ENCODE data around the gene IGF1R. TPM values are rescaled to one million over a fixed set of nuclear protein-coding genes. Genes with fewer than 3 reads are reported as not detected.

Gene IGF1R
- total RNA-seq, 4 donors from 2014 or later: 87.8 to 173 (median 107) TPM

- H3K27me3 ChIP-seq: no peaks in the 10 kb centered on the region
- TF ChIP-seq CTCF (IDR thresholded peaks at IDR 0.05) (no peak), POLR2A (IDR thresholded peaks at IDR 0.05) (no peak), POLR2AphosphoS5 (IDR thresholded peaks at IDR 0.05) (no peak), EP300 (IDR thresholded peaks at IDR 0.05) (no peak)
- H3K4me3 ChIP-seq: no peak overlapping the region
- H3K36me3 ChIP-seq: no peaks in the 10 kb centered on the region
- peaks cover 47% of the 10 kb centered on the region for H3K4me1 ChIP-seq
- H3K9me3 ChIP-seq: no peaks in the 10 kb centered on the region
- WGBS: 92% methylated on average over 4 of the region's 4 CpGs
- no peak for DNase-seq (ENCODE audit: low spot score in 2 of 2)
- H3K27ac ChIP-seq: no peak overlapping the region
These were observed 24.8 kb downstream of the IGF1R start for GRCh38 chr15:98673133-98673532.

GRCh38 chr15:98674336-98674735 is 26.0 kb downstream of the IGF1R start:
- no peaks in the 10 kb centered on the region for H3K9me3 ChIP-seq
- no peaks in the 10 kb centered on the region for H3K36me3 ChIP-seq
- 90% methylated on average over 9 of the region's 9 CpGs for WGBS
- TF ChIP-seq EP300 (IDR thresholded peaks at IDR 0.05) (no peak), POLR2AphosphoS5 (IDR thresholded peaks at IDR 0.05) (no peak), POLR2A (IDR thresholded peaks at IDR 0.05) (no peak), CTCF (IDR thresholded peaks at IDR 0.05) (no peak)
- H3K27ac ChIP-seq: no peak overlapping the region
- H3K4me1 ChIP-seq: peaks cover 38% of the 10 kb centered on the region
- no peak overlapping the region for H3K4me3 ChIP-seq
- DNase-seq (ENCODE audit: low spot score in 2 of 2): no peak
- H3K27me3 ChIP-seq: no peaks in the 10 kb centered on the region

GRCh38 chr15:98676586-98677270 is 28.4 kb downstream of the IGF1R start:
- Histone ChIP-seq H3K4me1 (peaks cover 17% of the 10 kb centered on the region), H3K27ac (no peak overlapping the region)

GRCh38 chr15:98677345-98678059 is 29.2 kb downstream of the IGF1R start:
- no peak overlapping the region for H3K4me3 ChIP-seq
- no peak for DNase-seq (ENCODE audit: low spot score in 2 of 2)
- no peaks in the 10 kb centered on the region for H3K9me3 ChIP-seq
- H3K27ac ChIP-seq: no peak overlapping the region
- TF ChIP-seq CTCF (IDR thresholded peaks at IDR 0.05): no peak
- H3K27me3 ChIP-seq: no peaks in the 10 kb centered on the region
- H3K36me3 ChIP-seq: no peaks in the 10 kb centered on the region
- peaks cover 15% of the 10 kb centered on the region for H3K4me1 ChIP-seq
- 93% methylated on average over 5 of the region's 5 CpGs for WGBS

More at GRCh38 chr15:98676586-98677270, 28.4 kb downstream of the IGF1R start:
- WGBS: 94% methylated on average over 7 of the region's 7 CpGs
- no peak overlapping the region for H3K4me3 ChIP-seq
- no peaks in the 10 kb centered on the region for H3K27me3 ChIP-seq
- TF ChIP-seq POLR2A (IDR thresholded peaks at IDR 0.05) (no peak), CTCF (IDR thresholded peaks at IDR 0.05) (no peak)
- H3K36me3 ChIP-seq: no peaks in the 10 kb centered on the region
- DNase-seq (ENCODE audit: low spot score in 2 of 2): no peak
- no peaks in the 10 kb centered on the region for H3K9me3 ChIP-seq

GRCh38 chr15:98678484-98678883 is 30.1 kb downstream of the IGF1R start:
- WGBS: 93% methylated on average over 7 of the region's 7 CpGs
- DNase-seq (ENCODE audit: low spot score in 2 of 2): no peak
- TF ChIP-seq CTCF (IDR thresholded peaks at IDR 0.05): no peak
- TF ChIP-seq POLR2AphosphoS5 (IDR thresholded peaks at IDR 0.05): no peak
- TF ChIP-seq POLR2A (IDR thresholded peaks at IDR 0.05): no peak
- no peak for TF ChIP-seq EP300 (IDR thresholded peaks at IDR 0.05)
- Histone ChIP-seq H3K9me3 (no peaks in the 10 kb centered on the region), H3K36me3 (no peaks in the 10 kb centered on the region), H3K4me1 (peaks cover 25% of the 10 kb centered on the region), H3K4me3 (no peak overlapping the region), H3K27me3 (no peaks in the 10 kb centered on the region), H3K27ac (no peak overlapping the region)

All from suprapubic skin (tissue), 4 donors.